ELF-1 (cell line): ENCODE measurements around the gene LRRC37A3.
"Not testable (repeated sequence)": the region's sequence is repeated elsewhere in the genome, so short reads cannot be mapped to it uniquely, and the experiment has no call there.

ENCODE experiments used
- DNase-seq: peaks from one replicate; pipeline ENCODE4 v3.0.0-alpha.2; 2016; ENCODE audit warnings: low read depth, low spot score

Gene LRRC37A3

GRCh38 chr17:64919289-64920025 lies at the start of gene LRRC37A3:
TSS of gene LRRC37A3 (minus strand) at chr17:64919478. CDS start at chr17:64897257, 22,221 bp downstream.
- peak; percentile 99 for DNase-seq

GRCh38 chr17:64965873-64966287 lies 46.6 kb upstream of the LRRC37A3 start:
- DNase-seq: peak; percentile 71

- DNase-seq: not testable (repeated sequence)
Measured at GRCh38 chr17:64965256-64965872, 46.1 kb upstream of the LRRC37A3 start.

- no peak for DNase-seq
Measured at GRCh38 chr17:64964796-64965195, 45.5 kb upstream of the LRRC37A3 start.

GRCh38 chr17:64963814-64964213 lies 44.5 kb upstream of the LRRC37A3 start:
- DNase-seq: not testable (repeated sequence)

- peak; percentile 56 for DNase-seq
Measured at GRCh38 chr17:64961563-64962378, 42.5 kb upstream of the LRRC37A3 start.

GRCh38 chr17:64951877-64952276 lies 32.6 kb upstream of the LRRC37A3 start:
- no peak for DNase-seq

- no peak for DNase-seq
Measured at GRCh38 chr17:64950871-64951270, 31.6 kb upstream of the LRRC37A3 start.

- DNase-seq: no peak
Measured at GRCh38 chr17:64947152-64947551, 27.9 kb upstream of the LRRC37A3 start.

- DNase-seq: no peak
Measured at GRCh38 chr17:64941761-64942160, 22.5 kb upstream of the LRRC37A3 start.

GRCh38 chr17:64941045-64941444 lies 21.8 kb upstream of the LRRC37A3 start:
- DNase-seq: no peak

- no peak for DNase-seq
Measured at GRCh38 chr17:64940055-64940454, 20.8 kb upstream of the LRRC37A3 start.

GRCh38 chr17:64938925-64939474 lies 19.7 kb upstream of the LRRC37A3 start:
- peak; percentile 78 for DNase-seq

- no peak for DNase-seq
Measured at GRCh38 chr17:64938290-64938689, 19.0 kb upstream of the LRRC37A3 start.

GRCh38 chr17:64936117-64936516 lies 16.8 kb upstream of the LRRC37A3 start:
- no peak for DNase-seq

- DNase-seq: not testable (repeated sequence)
Measured at GRCh38 chr17:64934284-64934778, 15.1 kb upstream of the LRRC37A3 start.

- DNase-seq: not testable (repeated sequence)
Measured at GRCh38 chr17:64932850-64933249, 13.6 kb upstream of the LRRC37A3 start.

- peak; percentile 62 for DNase-seq
Measured at GRCh38 chr17:64930374-64930773, 11.1 kb upstream of the LRRC37A3 start.

- DNase-seq: not testable (repeated sequence)
Measured at GRCh38 chr17:64929419-64930209, 10.3 kb upstream of the LRRC37A3 start.

GRCh38 chr17:64928701-64929100 lies 9.4 kb upstream of the LRRC37A3 start:
- DNase-seq: not testable (repeated sequence)

GRCh38 chr17:64927444-64927843 lies 8.2 kb upstream of the LRRC37A3 start:
- not testable (repeated sequence) for DNase-seq
